SIG-M5 (cell line): ENCODE measurements around the gene PDE4C.

ENCODE experiments used
- DNase-seq: peaks from one replicate; lab custom pipeline; 2025; lab: John Stamatoyannopoulos, UW

PDE4C gene

DNA sequence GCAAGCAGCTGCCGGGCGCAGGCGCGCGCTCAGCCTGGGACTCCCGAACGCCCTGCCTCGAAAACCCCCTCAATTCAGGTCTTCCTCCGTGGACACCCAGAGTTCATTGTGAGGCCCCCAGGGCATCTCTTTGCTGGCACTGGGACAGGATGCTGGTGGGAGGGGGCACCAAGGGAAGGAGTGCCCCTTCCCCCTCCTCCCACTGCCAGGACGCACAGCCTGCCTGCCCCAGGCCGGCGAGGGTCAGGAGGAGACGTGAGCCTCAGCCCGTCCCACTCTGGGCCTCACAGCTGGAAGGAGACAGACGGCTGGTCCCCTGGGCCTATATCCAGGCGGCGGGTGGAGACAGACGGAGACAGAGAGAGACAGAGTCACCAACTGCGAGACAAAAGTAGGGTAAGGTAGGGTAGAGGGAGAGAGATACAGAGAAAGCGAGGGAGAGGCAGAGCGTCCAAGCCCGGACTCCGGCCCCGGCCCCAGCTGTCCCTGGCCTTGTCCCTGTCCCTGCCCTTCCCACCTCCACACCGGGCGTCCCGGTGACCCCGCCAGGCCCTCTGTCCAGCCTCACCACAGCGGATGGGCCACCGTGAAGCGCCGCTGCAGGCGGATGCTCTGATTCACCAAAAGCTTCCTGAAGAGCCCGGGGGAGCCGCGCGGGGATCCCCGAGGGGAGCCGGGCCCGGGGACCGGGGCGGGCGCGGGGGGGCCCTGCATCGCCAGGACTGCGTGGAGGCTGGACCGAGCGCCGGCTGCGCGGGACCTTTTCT, at the start of gene PDE4C:
TSS of gene PDE4C (minus strand) at position 737 of the 767 bp plus-strand sequence. CDS start at position 714, 23 bp downstream.
- DNase-seq, result no peak

DNA sequence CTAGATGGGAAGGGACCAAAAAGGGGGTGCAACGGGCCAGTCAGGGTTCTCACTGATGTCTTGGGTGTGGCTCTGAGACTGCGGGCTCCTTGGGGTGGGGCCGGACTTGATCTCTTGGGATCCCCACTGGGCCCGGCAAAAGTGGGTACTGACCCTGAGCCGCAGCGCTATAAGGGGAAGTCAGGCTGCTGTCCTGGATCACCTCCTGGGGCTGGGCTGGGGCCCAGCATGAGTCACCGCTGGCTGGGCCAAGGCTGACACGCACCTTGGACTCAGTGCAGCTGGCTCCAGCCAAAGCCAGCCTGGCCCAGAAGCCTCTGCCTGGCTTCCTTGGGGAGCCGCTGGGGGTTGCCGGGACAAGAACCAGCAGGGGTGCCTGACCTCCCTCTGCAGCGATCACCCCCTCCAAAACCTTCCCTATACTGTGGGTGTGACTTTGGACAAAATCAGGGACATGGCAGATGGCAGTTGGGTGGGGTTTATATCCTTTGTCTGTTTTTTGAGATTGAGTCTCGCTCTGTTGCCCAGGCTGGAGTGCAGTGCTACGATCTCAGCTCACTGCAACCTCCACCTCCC, 48.6 kb upstream of the PDE4C start:
- no peak for DNase-seq

DNA sequence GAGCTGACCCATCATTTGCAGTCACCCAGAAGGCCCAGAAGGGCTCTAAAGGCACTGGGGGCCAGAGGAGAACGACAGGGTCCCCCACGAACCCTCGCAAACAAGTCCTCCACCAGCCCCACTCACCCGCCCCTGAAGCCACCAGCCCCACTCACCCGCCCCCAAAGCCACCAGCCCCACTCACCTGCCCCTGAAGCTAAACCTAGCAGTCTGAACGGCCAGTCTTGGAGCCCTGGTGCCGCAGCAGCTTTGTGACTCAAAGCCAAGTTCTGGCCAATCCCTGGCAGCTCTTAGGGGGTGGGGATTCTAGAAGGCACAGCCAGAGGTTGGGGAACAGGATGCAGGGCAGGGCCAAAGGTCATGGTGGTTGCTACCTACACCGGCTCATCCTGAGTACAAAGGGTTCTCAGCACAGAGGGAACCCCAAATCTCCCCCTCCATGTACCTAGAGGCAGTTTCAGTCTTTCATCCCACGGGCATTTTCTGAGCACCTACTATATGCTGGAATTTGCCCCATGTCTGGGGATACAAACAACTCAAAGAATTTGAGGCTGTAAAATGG, 48.1 kb upstream of the PDE4C start, which contains the start of gene IQCN:
TSS of gene IQCN (minus strand) at position 234 of the 562 bp plus-strand sequence. CDS start 4,974 bp downstream, outside the sequence.
- DNase-seq, result no peak

DNA sequence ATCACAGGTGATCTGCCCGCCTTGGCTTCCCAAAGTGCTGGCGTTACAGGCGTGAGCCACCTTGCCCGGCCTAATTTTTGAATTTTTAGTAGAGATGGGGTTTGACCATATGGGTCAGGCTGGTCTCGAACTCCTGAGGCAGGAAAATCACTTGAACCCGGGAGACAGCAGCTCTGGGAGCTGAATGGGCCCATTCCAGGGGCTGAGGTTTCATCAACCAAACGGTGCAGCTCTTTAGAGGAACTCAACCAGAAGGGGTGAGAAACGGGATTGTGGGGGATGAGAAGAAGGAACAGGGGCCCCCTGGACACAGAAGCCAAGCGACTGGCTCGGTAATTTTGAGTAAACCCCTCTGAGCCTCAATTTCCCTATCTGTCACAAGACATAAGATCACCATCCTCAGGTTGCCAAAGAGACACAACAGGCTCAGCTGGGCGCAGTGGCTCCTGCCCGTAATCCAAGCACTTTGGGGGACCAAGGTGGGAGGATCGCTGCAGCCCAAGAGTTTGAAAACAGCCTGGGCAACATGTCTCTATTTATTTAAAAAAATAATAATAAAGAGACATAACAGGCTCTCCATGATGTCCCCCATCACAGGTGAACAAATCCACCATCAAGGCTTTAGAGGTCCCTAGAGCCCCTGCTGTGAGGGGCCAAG, 47.5 kb upstream of the PDE4C start:
- DNase-seq, result no peak

DNA sequence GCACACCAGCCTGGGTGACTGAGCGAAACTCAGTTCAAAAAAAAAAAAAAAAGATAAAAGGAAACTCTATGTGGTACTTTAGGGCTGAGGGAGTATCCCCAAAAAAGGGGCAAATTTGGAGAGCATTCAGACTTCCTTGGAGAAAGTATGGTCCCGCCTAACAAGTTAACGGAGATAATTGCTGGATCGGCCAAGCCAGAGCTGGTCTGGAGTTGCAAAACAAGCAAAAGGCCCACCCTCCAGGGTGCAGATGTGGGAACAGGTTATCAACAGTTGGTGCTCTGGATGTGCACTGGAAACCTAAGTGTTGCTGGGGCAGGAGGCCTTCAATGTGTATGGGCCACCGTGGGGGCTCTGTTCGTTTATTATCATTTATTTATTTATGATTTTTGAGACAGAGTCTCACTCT, 45.2 kb upstream of the PDE4C start:
- DNase-seq, result no peak

DNA sequence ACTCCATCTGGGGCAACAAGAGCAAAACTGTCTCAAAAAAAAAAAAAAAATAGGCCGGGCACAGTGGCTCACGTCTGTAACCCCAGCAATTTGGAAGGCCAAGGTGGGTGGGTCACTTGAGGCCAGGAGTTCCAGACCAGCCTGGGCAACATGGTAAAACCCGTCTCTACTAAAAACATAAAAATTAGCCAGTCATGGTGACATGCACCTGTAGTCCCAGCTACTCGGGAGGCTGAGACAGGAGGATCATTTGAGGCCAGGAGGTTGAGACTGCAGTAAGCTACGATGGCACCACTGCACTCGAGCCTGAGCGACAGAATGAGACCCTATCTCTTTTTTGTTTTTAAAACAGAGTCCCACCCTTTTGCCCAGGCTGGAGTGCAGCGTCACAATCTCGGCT, 44.1 kb upstream of the PDE4C start:
- no peak for DNase-seq

DNA sequence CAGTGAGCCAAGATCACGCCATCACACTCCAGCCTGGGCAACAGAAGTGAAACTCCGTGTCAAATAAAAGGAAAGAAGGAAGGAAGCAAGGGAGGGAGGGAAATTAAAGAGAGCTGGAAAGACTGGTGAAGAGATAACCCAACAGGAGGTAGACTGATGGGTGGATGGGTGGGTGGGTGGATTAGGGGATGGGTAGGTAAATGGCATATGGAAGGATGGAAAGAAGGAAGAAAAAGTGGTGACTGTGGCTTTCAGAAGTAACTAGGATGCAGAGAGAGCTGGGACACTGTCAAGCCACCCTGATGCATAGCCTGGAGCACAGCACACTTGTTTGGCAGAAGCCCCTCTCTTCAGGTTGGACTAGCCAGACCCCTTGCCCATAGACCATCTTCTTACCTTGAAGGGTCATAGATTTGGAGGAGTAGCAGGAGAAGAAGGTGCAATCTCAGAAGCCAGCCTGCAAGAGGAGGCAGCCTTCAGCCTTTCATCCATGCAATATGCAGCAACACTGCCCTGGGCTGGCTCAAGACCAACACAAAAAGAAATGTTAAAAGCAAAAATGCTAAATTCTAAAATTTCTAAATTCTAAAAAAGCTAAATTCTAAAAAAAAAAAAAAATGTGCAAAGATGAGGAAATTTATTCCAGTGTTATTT, 43.0 kb upstream of the PDE4C start:
- no peak for DNase-seq

DNA sequence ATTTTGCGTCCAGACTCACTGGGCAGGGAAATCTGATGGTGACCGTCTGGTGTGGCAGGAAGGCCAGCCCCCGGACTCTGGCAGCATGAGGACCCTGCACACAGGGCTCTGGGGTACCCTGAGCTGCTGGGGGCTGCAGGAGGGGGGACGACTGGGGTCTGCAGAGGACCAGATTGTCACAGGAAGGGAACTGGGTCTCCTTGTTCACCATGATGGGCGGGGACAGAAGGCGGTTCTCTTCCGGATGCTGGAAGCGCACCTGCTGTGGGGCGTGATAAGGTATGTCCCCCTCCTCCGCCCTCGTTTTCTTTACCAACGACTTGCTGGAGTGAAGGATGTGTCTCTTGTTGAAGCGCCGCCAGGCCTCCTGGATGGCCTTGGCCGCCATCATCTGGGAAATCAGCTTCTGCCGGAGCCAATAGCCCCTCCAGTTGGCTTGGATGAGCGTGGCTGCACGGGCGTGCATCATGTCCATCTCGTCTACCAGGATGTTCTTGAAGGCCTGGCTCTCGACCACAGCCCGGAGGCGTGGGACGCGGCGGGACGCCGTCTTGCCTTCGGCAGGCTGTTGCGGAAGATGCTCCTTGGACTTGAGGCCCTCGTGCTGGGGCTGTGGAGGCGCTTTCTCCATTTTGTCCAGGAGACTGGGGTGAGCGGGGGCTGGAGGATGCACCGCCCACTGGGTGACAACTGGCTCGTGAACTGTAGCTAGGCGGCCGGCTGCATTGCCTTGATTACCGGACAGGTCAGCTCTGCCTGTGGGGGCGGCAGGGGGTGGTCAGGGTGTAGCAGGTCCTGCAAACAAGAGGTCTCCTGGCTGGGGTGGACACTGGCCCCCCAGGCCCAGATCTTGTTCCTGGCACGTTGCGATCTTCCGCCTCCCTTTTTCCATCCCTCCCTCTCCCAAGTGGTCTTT, 40.8 kb upstream of the PDE4C start:
- no peak for DNase-seq

DNA sequence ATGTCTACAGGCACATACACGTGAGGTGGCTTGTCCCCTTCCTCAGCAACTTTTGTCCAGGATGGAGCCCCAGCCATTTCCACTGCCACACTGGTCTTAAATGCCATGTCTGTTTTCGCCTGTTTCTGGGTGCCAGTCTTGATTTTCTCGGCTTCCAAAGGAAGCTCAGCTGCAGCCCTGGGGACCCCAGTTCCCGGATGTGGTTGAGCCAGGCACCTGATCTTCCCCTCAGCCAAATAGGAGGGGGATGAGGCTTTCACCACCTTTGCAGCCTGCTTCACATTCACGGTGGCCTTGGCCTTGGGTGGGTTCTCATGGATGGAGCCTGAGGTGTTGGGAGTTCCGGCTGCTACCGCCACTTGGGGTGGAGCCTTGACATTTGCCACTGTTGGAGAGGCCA, 39.3 kb upstream of the PDE4C start:
- DNase-seq, result no peak

DNA sequence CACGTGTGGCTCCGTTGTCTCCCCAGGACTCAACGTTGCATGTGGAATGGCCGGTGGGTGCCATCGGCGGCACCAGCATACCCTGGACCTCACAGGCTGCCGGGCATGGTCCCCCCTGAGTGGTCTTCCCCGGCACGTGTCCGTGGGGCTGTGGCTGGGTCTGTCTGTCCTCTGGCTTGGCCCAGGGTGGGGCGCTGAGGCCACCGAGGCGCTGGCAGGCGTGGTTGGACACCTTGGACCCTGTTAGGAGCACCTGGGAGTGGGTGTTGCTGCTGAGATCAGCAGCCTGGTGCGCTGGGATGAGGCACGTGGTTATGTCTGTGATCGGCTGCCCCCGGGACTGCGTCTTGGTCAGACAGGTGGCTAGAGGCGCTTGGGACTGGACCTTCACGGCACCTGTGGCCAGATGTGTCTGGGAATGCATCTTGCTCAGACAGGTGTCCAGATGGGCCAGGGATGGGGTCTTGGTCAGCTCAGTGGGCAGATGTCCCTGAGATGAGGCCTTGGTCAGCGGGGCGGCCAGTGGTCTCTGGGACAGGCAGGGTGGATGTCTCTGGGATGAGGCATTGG, 38.8 kb upstream of the PDE4C start:
- no peak for DNase-seq

DNA sequence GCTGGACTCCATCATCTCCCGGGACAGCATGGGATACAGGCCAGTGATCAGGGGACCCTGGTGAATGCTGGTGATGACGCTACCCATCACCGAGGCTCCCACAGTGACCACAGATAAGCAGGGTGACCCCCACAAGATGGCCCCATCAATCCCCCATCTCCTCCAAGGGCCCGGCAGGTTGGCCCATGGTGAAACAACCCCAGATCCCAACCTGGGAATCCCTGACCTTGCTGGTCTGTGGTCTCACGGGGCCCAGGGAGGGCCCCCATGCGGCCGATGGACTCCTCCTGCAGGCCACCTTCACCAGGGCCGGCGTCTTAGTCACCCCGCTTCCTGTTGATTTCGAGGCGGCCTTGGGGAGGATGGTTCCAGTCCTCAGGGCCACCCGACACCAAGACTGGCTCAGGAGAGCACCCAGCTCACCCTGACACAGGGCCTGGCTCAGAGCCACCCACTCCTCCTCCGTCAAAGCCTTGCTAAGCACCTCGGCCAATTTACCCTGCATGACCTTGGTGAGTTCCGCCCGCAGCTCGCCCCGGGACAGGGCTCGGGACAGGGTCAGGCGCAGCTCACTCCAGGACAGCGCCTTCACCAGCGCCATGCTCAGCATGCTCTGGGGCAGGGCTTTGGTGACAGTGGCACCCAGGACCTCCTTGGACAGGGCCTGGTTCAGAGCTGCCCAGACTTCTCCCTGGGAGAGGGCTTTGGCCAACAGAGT, 38.1 kb upstream of the PDE4C start:
- no peak for DNase-seq

DNA sequence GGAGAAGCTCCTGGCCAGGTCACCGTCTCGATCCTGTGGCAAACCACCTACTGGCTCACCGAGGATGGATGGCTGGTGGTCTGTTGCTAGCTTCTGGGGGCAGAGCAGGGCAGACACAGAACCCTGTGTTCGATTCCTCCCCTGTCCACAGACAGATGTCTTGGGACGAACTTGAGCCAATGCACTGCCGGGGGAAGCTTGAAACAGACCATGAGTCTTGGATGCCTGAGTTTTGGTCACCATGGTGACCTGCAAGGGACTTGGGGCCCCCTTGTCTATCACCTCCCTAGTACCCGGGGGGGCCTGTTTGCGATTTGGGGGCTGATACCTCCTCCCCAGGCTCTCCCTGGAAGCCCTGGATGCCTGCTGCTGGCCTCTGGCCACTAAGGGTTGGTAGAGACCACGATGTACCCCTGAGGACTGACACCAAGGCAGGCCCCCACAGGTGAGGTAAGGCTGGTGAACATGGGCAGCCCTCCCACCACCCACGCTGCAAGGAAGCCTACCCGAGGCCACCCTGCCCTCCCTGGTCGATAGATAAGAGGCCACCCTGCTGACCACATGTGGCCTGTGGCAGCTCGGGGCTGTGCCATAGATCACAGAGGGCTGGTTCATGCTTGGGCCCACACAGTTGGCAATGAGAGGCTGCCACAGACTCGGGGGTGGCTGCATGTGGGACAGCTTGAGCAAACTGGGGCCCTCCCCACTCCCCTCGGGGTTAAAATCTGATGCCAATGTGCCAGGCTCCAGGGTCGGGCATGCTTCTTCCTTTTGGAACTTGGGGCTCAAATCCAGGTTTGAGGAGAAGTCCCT, 37.3 kb upstream of the PDE4C start:
- no peak for DNase-seq

DNA sequence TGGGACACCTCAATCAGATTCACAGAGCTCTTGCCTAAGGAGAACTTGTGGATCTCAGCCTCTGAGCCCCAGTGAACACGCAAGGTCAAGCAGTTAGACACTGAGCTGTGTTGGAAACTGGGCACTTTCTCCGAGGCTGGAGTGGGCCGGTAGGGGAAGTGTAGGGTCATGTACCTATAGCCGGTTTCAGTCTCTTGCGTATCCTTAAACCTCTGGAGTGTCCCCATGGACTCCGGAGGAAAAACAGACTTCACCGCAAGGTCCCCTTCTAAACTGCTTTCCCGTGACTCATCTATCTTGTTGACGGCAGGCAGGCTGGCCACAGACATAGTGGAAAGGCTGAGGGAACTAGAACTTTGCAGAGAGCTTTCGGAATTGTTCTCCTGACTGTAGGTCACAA, 36.7 kb upstream of the PDE4C start:
- DNase-seq, result no peak

DNA sequence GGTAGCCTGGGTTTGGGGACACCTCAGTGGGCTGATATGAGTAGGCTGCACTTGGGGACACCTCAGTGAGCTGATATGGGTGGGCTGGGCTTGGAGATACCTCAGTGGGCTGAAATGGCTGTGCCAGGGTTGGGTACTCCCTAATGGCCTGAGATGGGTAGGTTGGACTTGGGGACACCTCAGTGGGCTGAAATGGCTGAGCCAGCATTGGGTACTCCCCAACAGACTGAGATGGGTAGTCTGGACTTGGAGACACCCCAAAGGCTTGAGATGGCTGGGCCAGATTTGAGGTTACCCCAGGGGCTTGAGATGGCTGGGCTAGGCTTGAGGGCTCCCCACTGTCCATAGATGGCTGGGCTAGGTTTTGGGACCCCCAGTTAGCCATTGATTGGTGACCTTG, 35.9 kb upstream of the PDE4C start:
- DNase-seq, result no peak

DNA sequence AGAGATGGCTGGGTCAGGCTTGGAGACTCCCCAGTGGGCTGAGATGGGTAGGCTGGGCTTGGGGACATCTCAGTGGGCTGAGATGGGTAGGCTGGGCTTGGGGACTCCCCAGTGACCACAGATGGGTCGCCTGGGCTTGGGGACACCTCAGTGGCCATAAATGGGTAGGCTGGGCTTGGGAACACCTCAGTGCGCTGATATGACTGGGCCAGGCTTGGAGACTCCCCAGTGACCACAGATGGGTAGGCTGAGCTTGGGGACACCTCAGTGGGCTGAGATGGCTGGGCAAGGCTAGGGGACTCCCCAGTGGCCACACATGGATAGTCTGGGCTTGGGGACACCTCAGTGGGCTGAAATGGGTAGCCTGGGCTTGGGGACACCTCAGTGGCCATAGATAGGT, 35.2 kb upstream of the PDE4C start:
- no peak for DNase-seq

DNA sequence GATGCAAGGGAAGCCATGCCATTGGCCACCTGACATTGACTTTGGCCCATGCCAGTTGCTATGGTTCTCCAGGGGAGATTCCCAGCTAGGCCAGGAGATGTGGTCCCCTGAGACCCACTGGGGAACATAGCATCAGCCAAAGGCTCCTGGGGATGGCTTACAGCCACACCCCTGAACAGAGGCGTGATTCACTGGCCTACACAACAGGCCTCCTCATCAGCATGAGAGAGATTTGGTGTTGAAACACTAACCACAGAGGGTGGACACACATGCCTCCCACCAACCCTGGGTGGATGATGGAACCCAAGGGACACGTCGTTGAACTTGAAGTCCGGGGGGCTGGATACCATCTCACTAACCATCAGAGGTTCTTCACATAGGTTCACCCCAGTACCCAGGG, 33.7 kb upstream of the PDE4C start:
- DNase-seq, result no peak

DNA sequence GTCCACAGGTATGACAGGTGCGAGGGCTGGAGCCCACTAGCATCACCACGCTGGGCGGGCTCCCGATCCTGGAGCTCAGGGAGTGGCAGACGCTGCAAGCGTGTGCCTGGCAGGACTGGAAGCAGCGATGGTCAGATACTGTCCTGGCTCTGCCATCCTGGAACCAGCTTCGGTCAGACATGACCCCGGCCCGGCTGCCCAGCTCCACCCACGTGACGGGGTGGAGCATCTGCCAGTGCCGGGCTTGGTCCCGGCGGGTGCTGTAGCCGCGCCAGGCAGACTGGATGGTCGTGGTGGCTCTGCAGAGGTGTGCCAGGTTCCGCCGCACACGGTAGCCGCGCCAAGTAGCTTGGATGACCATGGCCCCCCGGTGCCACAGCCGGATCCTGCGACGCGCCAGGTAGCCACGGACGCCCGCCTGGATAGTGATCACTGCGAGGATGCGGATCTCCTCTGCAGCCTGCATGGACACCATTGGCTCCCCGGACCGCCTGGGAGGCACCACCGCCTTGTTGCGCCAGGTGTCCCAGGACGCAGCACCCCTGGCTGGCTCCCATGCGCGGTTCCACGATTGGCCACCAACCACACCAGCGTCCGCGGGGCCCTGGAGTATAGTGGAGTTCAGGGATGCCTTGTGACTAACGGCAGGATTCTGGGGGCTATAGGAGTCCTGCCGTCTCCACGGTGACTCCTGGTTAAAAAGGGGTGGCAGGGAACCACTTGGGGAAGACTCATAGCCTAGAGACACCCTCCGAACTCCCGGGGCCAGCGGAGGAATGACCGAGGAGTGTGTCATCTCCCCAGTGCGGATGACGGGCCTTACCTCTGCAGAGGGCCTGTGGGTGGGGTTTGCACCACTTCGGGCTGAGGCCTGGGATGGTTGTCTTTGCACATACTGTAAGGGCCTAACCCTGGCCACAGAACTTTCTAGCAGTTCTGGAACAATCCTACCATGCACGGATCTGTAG, 31.5 kb upstream of the PDE4C start:
- no peak for DNase-seq
